CD4-positive, alpha-beta T cell treated with Interleukin-15 for 4 hours (primary cell): ENCODE results near the gene MAGEA8.
A peak's percentile ranks its signal among the peaks of the same experiment; 100 is the strongest.
"Not testable (repeated sequence)": the region's sequence is repeated elsewhere in the genome, so short reads cannot be mapped to it uniquely, and the experiment has no call there.

Experiments
- DNase-seq: peaks from one replicate; pipeline ENCODE4 v3.0.0-alpha.2; 2020; ENCODE audit warnings: low spot score

MAGEA8 gene

GRCh38 chrX:149881081-149881711, at the start of gene MAGEA8:
MAGEA8 (plus strand) TSS chrX:149881183; CDS start chrX:149884273, 3,090 bp downstream.
- DNase-seq, result no peak

- DNase-seq, result no peak
Observed at GRCh38 chrX:149831473-149831872, 49.5 kb upstream of the MAGEA8 start.

- not testable (repeated sequence) for DNase-seq
Observed at GRCh38 chrX:149836728-149837127, 44.3 kb upstream of the MAGEA8 start.

- no peak for DNase-seq
Observed at GRCh38 chrX:149837167-149837566, 43.8 kb upstream of the MAGEA8 start.

GRCh38 chrX:149837639-149838038, 43.3 kb upstream of the MAGEA8 start:
- no peak for DNase-seq

- no peak for DNase-seq
Observed at GRCh38 chrX:149841929-149842328, 39.1 kb upstream of the MAGEA8 start.

GRCh38 chrX:149845385-149845784, 35.6 kb upstream of the MAGEA8 start:
- DNase-seq, result no peak

- no peak for DNase-seq
Observed at GRCh38 chrX:149846789-149847188, 34.2 kb upstream of the MAGEA8 start.

- DNase-seq, result no peak
Observed at GRCh38 chrX:149848855-149849254, 32.1 kb upstream of the MAGEA8 start.

GRCh38 chrX:149849787-149850186, 31.2 kb upstream of the MAGEA8 start:
- DNase-seq, result no peak

GRCh38 chrX:149851864-149852263, 29.1 kb upstream of the MAGEA8 start:
- DNase-seq, result no peak

GRCh38 chrX:149853925-149854324, 27.1 kb upstream of the MAGEA8 start:
- no peak for DNase-seq

- no peak for DNase-seq
Observed at GRCh38 chrX:149858592-149858991, 22.4 kb upstream of the MAGEA8 start.

- no peak for DNase-seq
Observed at GRCh38 chrX:149860445-149860844, 20.5 kb upstream of the MAGEA8 start.

- no peak for DNase-seq
Observed at GRCh38 chrX:149865390-149865789, 15.6 kb upstream of the MAGEA8 start.

GRCh38 chrX:149867488-149867887, 13.5 kb upstream of the MAGEA8 start:
- DNase-seq, result no peak

- DNase-seq, result no peak
Observed at GRCh38 chrX:149870840-149871239, 10.1 kb upstream of the MAGEA8 start.

- DNase-seq, result no peak
Observed at GRCh38 chrX:149871433-149871832, 9.6 kb upstream of the MAGEA8 start.

GRCh38 chrX:149871940-149872339, 9.0 kb upstream of the MAGEA8 start:
- peak; percentile 65 for DNase-seq

GRCh38 chrX:149877157-149877556, 3.8 kb upstream of the MAGEA8 start:
- DNase-seq, result no peak

GRCh38 chrX:149877636-149878035, 3.3 kb upstream of the MAGEA8 start:
- no peak for DNase-seq

GRCh38 chrX:149890828-149891227, 9.8 kb downstream of the MAGEA8 start:
- not testable (repeated sequence) for DNase-seq

GRCh38 chrX:149898554-149898953, 17.6 kb downstream of the MAGEA8 start:
- no peak for DNase-seq
